GM12892 (cell line): ENCODE measurements around the gene MUSTN1. TPM values are rescaled to one million over a fixed set of nuclear protein-coding genes. Genes with fewer than 3 reads are reported as not detected.

Source experiments
- DNase-seq: peaks from one replicate; pipeline ENCODE4 v3.0.0; 2011; ENCODE audit not compliant: insufficient read length
- FAIRE-seq: peaks from 2 replicates; lab custom pipeline; 2011; peaks lifted over from hg19 to GRCh38; lab: Jason Lieb, UNC
- POLR2A ChIP-seq: IDR thresholded peaks from 2 replicates; pipeline ENCODE4 v1.6.1; 2011; ENCODE audit warnings: low read depth, low read length, control low read depth
- POLR2AphosphoS5 ChIP-seq: IDR thresholded peaks from 2 replicates; pipeline ENCODE4 v1.6.1; 2011; ENCODE audit warnings: low read depth, low read length, control low read depth
- TAF1 ChIP-seq: IDR thresholded peaks from 2 replicates; pipeline ENCODE4 v1.6.1; 2011; ENCODE audit warnings: low read depth, mild to moderate bottlenecking, control low read depth, low read length, borderline replicate concordance
- polyA plus RNA-seq: library from polyadenylated mRNA; unstranded; fragments of >200 nt; gene quantifications from one replicate; pipeline ENCODE4 v1.2.1, GENCODE V29; 2012; ENCODE audit warnings: missing spikeins, inconsistent platforms; ENCODE audit not compliant: missing spikeins

Gene MUSTN1
- polyA plus RNA-seq = 0.59 TPM

DNA sequence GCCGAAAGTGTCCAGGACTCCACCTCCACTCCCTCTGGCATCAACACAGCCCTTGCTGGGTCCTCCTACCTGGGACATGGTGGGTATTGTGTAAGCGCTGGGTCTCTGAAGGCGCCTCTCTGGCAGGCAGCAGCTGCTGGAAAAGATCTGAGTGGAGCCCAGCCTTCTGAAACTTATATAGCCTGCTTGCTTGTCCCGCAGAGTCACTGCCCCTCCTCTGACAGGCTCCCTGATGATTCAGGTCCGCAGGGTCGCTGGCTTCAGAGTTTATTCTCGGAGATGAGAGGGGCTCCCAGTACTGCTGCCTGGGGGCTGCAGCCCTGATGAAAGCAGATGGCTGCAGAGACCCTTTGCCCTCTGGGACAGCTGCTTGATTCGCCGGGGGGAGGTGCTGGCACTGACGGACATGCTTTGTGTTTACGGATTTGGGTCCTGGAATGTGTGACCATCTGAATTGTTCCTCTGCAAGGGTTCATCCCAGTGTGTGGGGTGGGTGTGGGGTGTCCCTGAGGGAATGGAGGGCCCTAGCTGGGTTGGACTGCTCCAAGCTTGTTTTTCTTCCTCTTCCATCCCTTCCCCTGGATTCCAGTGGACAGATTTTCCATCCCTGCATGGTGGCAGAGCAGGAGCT is at the start of gene MUSTN1:
Gene MUSTN1, minus strand, starts transcription at position 149 of the 631 bp plus-strand sequence. Its CDS starts 71 bp downstream, at position 78.
- DNase-seq (no peak), FAIRE-seq (no peak)
- TF ChIP-seq TAF1 = no peak
- TF ChIP-seq POLR2A = no peak
- TF ChIP-seq POLR2AphosphoS5 = no peak

DNA sequence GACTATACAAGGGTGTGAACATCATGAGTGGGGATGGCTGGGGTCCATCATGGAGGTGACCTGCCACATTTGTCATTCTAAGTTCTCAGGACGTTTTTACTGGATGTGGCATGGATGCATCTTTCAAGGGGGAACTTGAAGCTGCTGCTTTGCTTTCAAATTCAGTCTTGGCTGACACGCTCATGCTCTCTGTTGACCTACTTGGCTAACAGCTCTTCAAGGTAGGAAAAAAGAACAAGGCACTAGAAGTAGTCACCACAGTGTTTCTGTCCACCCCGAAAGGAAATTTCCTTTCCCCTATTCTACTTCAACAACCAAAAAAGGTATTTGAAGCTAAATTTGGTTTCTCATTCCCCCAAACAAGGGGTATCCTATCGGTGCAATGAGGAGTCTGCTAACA is 47.6 kb upstream of the MUSTN1 start:
- DNase-seq = no peak
- no peak for TF ChIP-seq POLR2A
- no peak for TF ChIP-seq POLR2AphosphoS5
- no peak for TF ChIP-seq TAF1
- FAIRE-seq = no peak

DNA sequence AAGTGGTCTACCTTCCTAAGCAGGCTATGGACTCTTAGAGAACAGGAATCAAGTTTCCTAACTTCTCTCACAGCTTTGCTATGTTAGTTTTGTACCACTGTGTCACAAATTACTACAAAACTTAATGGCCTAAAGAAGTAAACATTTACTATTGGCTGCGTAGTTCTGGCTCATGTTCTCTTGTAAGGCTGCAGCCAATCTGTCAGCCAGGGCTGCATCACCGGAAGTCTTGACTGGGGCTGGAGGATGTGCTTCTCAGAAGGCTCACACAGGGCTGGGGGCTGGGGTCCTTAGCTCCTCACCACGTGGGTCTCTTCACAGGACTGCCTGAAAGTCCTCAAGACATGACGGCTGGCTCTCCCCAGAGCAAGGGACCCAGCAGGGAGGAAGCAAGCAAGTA is 47.1 kb upstream of the MUSTN1 start:
- no peak for TF ChIP-seq POLR2AphosphoS5
- no peak for TF ChIP-seq TAF1
- no peak for TF ChIP-seq POLR2A
- FAIRE-seq (no peak), DNase-seq (no peak)

DNA sequence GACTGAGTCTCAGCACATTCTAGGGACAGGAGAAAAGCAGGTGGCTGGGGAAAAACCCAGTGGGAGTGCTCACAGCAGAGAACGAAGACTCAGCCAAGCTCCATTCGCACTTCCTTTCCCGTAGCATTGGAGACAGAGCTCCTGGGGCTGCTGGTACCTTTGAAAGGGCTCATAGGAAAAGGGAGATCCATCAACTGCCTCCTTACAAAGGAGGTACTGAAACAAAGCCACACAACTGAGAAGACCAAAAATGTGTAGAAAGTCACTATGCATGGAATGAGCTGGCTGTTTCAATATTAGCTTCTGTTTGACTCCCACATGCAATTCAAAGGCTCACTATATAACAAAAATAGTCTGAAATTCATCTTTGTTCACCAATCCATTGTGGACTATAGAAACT is 45.7 kb upstream of the MUSTN1 start:
- DNase-seq = no peak
- TF ChIP-seq POLR2AphosphoS5 = no peak
- no peak for TF ChIP-seq POLR2A
- TF ChIP-seq TAF1 = no peak
- FAIRE-seq = peak; percentile 93

DNA sequence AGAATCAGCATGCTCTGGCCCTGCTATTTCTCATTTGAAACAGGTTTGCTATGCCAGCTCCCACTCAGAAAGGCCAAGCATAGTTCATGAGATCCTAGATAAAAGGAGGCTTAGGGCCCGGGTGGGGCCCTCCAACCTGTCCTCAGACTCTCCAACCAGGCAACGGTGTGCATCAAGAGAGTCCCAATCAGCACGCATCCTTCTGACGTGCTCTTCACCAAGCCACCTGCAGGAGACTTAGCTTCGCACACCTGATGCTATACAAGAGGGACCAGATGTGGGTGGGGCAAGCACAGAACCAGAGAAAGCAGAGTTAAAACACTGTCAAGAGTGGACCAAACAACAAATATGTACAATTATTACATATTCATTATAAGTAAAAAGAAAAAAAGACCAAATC is 45.2 kb upstream of the MUSTN1 start:
- no peak for TF ChIP-seq TAF1
- TF ChIP-seq POLR2AphosphoS5 = no peak
- TF ChIP-seq POLR2A = no peak
- FAIRE-seq (peak; percentile 85), DNase-seq (no peak)

DNA sequence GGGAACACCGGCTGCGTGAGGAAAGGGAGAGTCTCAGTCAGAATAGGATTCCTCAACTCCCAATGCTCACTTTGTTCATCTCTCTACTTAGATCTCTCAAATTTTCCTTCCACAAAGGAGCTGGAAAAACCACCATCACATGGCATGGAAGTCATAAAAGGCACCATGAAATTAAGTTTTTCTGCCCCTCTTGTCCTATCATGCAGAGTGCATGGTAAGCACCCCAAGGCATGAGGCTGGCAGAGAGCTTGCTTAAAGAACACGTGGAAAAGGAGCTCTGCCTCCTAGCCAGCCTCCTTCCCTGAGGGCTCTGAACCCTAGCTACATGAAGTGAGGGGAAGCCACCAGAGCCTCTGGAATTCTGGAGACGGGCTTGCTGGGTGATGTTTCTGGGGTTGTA is 44.8 kb upstream of the MUSTN1 start:
- DNase-seq (no peak), FAIRE-seq (no peak)
- TF ChIP-seq POLR2AphosphoS5 = no peak
- TF ChIP-seq TAF1 = no peak
- no peak for TF ChIP-seq POLR2A

DNA sequence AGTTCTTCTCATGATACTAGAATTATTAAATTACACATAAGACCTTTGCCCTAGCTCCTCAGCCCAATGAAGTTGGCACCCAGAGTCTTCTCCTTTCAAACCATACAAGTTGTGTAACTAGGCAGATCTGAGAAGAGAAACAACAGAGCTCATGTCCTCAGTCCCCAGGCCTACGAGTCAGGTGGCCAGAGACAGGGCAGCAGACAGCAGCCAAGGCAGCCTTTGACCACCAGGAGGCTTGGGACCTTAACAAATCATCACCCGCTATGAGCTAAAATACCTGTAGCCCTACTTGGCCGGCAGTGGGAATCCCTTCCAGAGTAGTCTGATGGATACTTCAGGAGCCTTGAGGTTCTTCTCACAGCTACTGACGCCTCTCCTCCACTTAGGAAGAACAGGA is 44.3 kb upstream of the MUSTN1 start:
- FAIRE-seq (no peak), DNase-seq (no peak)
- TF ChIP-seq POLR2A = no peak
- no peak for TF ChIP-seq POLR2AphosphoS5
- no peak for TF ChIP-seq TAF1

DNA sequence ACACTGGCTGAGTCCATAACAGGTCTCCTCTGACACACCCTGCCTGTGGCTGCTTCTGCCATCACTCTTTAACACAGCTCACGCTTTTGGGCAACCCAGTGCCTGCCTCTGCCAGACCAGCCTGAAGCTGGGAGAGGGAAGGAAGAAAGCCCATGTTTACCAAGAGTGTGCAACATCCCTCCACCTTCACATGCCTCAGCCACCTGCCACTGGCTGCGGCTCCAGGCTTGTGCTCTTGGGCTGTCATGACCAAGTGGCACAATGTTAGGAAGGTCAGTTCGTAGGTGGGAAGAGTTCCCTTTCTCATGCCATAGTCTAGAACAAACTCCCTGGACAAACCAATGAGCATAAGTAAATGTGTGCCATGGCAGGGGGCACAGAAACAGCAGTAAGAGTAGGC is 42.3 kb upstream of the MUSTN1 start:
- no peak for DNase-seq
- no peak for TF ChIP-seq POLR2AphosphoS5
- no peak for FAIRE-seq

DNA sequence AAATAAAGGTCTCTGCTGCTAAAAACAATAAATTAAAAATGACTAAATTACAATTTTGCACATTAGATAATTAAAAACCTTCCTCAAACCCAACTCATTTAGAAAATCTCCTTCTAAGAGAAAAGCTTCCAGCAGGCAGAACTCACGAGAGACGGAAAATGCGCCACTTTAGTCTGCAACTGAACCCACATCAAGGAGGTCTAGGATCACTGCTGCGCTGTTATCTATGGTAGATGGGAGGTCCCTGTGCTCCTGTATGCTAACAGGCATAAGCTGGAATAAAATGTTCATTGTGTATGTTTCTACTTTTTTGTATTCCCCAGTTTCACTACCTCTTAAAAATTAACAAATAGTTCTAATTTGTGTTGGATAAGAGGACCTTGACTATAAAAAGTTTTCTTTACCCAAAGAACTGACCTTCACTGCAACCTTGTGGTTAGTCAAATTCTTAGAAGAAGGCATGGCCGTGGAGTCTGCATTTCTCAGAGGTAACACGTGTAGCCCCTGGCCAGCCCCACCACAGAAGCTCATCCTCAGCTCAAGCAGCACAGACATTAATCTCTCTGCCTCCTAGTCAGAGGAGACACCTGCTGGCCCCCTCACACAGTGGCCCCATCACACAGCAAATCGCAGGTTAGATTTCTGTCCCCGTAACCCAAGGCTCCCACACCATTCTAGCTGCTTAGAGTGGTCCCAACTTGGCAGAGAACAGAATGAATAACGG is 40.2 kb upstream of the MUSTN1 start:
- FAIRE-seq (no peak), DNase-seq (no peak)
- TF ChIP-seq POLR2A (no peak), TAF1 (no peak), POLR2AphosphoS5 (no peak)

DNA sequence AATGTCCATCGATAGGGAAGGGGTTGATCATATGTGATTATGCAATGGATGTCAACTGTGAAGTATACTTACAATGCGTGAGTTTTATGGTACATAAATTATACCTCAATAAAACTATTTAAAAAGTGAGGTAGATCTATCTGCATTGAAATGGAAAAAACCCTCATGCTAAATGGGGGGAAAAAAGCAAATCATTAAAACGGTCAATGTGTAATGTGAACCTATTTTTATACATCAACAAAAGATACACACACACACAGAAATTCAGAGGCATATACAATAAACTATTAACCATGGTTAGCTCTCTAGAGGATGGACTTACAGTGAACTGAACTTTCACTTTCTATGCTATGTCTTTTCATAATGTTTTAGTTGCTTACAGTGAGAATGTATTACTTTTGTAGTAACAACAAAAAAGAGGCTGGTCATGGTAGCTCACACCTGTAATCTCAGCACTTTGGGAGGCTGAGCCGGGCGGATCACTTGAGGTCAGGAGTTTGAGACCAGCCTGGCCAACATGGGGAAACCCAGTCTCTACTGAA is 39.4 kb upstream of the MUSTN1 start:
- no peak for DNase-seq
- TF ChIP-seq TAF1 (no peak), POLR2A (no peak), POLR2AphosphoS5 (no peak)
- peak; percentile 33 for FAIRE-seq

DNA sequence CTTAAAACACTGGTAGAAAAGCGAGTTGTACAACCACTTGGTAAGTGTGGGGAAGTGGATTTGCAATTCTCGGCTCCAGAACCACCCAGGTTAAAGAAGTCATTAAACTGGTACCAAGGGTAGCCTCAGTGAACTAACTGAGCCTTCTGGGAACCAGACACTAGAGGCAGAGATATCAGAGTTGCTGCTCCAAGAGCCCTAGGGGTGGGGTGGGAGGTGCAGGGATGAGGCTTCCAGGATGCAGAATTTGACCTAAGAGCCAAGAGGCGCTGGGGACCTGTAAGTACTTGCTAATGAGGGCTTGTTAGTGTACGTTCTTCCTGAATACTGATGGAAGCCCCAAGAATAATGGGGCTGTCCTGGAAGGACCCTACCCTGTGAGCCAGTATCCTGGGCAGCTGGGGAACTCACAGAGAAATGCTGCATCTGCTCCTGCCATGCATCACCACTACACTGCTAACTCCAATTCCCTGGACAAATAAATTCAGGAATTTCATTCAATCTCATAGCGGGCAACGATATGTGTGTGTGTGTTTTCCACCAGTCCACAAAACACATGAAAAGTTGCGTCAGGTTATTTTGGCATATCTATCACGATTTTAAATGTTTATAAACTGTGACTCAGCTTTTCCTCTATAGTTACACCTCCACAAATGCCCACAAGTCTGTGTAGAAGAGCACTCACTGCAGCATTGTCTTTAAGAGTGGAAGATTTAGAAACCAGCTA is 38.8 kb upstream of the MUSTN1 start:
- FAIRE-seq = no peak
- no peak for DNase-seq
- TF ChIP-seq TAF1 (no peak), POLR2AphosphoS5 (no peak), POLR2A (no peak)

DNA sequence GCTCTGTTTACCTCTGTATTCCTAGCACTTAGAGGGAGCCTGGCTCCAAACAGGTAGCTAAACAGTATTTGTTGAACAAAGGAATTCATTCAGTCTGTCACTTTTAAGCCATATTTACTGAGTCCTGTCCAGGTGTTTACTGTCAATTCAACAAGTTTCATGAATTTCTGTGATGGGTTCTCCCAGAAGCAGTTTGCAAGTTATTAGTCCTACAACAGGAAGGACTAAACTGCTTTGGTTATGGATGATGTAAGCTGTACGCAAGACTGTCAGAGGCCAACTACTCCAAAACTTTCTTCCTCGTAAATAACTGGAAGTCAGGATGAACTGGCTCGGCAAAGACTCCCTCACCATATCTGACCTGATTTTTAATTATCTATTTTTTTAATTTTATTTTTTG is 37.4 kb upstream of the MUSTN1 start:
- DNase-seq = no peak
- TF ChIP-seq POLR2A (no peak), POLR2AphosphoS5 (no peak)
- no peak for FAIRE-seq

DNA sequence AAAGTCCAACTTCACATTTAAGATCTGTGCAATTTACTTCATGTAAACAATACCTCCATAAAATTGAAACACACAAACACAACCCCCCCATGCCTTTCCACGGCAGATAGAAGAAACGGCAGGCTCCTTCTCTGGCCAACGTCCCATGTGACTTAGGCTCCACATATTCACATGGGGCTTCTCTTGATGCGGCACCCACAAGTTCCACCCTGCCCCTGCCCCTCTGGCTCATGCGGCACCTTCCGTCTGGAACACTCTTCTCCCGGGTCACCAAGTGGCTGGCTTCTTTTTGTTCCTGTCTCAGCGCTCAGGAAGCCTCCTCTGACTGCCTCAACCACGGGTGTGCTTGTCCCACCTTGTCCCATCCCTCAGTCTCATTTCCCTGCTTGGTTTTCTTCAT is 36.9 kb upstream of the MUSTN1 start:
- no peak for TF ChIP-seq POLR2AphosphoS5
- TF ChIP-seq POLR2A = no peak
- TF ChIP-seq TAF1 = no peak
- DNase-seq = no peak
- FAIRE-seq = no peak
